ENCODE data around the gene PTTG1. TPM values are rescaled to one million over a fixed set of nuclear protein-coding genes. Genes with fewer than 3 reads are reported as not detected.

PTTG1 gene
- total and polyA plus RNA-seq, 9 of the 15 experiments (the other 6 are each of a cell fraction or from before 2014, with no cell fraction given) = 193 to 1,088 (median 349) TPM

DNA sequence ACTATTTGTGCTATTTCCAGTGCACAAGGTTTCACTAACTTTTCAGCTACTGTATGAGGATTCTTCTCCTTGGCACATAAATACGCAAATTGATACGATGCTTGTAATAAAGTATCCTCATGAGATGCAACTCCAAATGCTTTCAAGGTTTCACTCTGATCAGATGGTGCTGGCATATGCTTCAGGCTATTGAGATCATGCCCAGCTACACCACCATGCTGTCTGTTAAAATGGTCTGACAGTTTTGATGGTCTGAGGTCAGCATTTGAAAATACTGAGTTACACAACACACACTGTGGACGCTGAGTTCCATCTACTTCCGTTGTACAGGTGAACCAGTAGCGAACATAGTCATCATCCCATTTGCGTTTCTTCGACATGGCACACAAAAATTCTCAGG is 26.5 kb upstream of the PTTG1 start (continued):
- no peak for TF ChIP-seq POLR3A (IDR thresholded peaks at IDR 0.05; ENCODE audit: borderline replicate concordance, extremely low read depth, insufficient read depth, insufficient read length)
- TF ChIP-seq, protein P1, sequence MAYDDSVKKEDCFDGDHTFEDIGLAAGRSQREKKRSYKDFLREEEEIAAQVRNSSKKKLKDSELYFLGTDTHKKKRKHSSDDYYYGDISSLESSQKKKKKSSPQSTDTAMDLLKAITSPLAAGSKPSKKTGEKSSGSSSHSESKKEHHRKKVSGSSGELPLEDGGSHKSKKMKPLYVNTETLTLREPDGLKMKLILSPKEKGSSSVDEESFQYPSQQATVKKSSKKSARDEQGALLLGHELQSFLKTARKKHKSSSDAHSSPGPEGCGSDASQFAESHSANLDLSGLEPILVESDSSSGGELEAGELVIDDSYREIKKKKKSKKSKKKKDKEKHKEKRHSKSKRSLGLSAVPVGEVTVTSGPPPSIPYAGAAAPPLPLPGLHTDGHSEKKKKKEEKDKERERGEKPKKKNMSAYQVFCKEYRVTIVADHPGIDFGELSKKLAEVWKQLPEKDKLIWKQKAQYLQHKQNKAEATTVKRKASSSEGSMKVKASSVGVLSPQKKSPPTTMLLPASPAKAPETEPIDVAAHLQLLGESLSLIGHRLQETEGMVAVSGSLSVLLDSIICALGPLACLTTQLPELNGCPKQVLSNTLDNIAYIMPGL (CRISPR knock-in tag; IDR thresholded peaks at IDR 0.05) = no peak
- no peak for TF ChIP-seq TAF1 (IDR thresholded peaks at IDR 0.05; ENCODE audit: control insufficient read depth, extremely low read depth, insufficient read depth, low read length, severe bottlenecking)
- no peak for TF ChIP-seq ZNF583 (CRISPR knock-in tag; IDR thresholded peaks at IDR 0.05)
- no peak for TF ChIP-seq ZBTB9 (CRISPR knock-in tag; IDR thresholded peaks at IDR 0.05)
- TF ChIP-seq CC2D1A (IDR thresholded peaks at IDR 0.05) = no peak

DNA sequence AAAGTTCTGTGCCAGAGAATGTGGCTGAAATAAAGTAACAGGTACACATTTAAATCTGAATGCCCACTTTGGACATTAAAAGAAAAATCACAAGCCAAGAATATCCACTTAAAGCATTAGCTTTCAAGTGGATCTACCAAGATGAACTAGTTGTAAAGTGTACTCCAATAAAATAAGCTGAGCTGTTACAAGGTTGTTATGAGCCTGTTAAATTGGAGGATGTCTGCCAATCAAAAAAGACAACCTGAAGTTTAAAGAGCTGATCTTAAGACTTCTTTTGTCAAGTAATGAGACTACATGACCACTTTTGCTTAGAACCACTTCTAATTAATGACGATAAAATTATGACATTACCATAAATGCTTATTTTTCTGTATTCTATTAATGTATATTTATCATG is 24.2 kb upstream of the PTTG1 start:
- Histone ChIP-seq H3K27ac (ENCODE audit: extremely low read depth, low read depth, low read length) (no peak overlapping the region), H4K20me1 (replicated peaks; ENCODE audit: control insufficient read depth, insufficient read depth, low read length) (no peaks in the 10 kb centered on the region), H3K9ac (ENCODE audit: insufficient read depth in 1 of 2, low read depth in 2 of 2, low read length in 2 of 2) (no peak overlapping the region), H3K4me3 (no peak overlapping the region), H3K36me3 (ENCODE audit: control insufficient read depth, insufficient read depth, low read length) (peaks cover 16% of the 10 kb centered on the region), H3K27me3 (ENCODE audit: control insufficient read depth in 2 of 2, insufficient read depth in 2 of 2, low read length in 2 of 2) (no peaks in the 10 kb centered on the region), H3K4me1 (replicated peaks in 1 of 2; ENCODE audit: control insufficient read depth in 2 of 2, insufficient read depth in 2 of 2, low read length in 2 of 2) (no peaks in the 10 kb centered on the region; a peak in 1 of 5 replicates), H3K9me1 (ENCODE audit: control insufficient read depth, insufficient read depth, low read length) (no peaks in the 10 kb centered on the region), H2AFZ (ENCODE audit: low read depth, low read length) (no peak overlapping the region), H3K9me3 (replicated peaks; ENCODE audit: control insufficient read depth, insufficient read depth, low read depth, low read length) (no peaks in the 10 kb centered on the region), H3K4me2 (ENCODE audit: insufficient read depth, low read length) (no peak overlapping the region), H3K79me2 (ENCODE audit: control insufficient read depth, insufficient read depth, low read length) (peaks cover 11% of the 10 kb centered on the region)
- FAIRE-seq = no peak
- no peak for DNase-seq (ENCODE audit: extremely low read depth in 1 of 4, low spot score in 3 of 4)
- no peak for ATAC-seq
- WGBS (ENCODE audit: insufficient coverage, low coverage, missing lambda C conversion rate) = 60% methylated on average over 1 of the region's 1 CpG
- no TSS peak for BruUV-seq (replicated peaks)
- ChIA-PET POLR2A (interaction anchor here (1.2 kb wide), 1 partner anchor 21 kb away, joined by 4 read pairs; the partner anchor contains the start of gene SLU7), CTCF (ENCODE audit: low intra/inter-chr PET ratio) (no interaction called here)
- in situ Hi-C loops (cut with MboI) (no loop called here), intact Hi-C loops (cut with micrococcal nuclease) (no loop called here)
- TF ChIP-seq ZNF165 (CRISPR knock-in tag; IDR thresholded peaks at IDR 0.05; ENCODE audit: borderline replicate concordance) (no peak), KAT7 (CRISPR knock-in tag; IDR thresholded peaks at IDR 0.05; ENCODE audit: borderline replicate concordance) (no peak), SREBF1 (IDR thresholded peaks at IDR 0.05; ENCODE audit: borderline replicate concordance, low read depth, low read length) (no peak), NELFE (IDR thresholded peaks at IDR 0.05; ENCODE audit: insufficient read depth, insufficient read length) (no peak), GABPB1 (CRISPR knock-in tag; IDR thresholded peaks at IDR 0.05) (no peak), ZFPM2 (CRISPR knock-in tag; IDR thresholded peaks at IDR 0.05) (no peak), HNRNPUL1 (IDR thresholded peaks at IDR 0.05; ENCODE audit: low read length) (no peak), ZNF507 (tag; conservative IDR thresholded peaks at IDR 0.05) (no peak)
- TF ChIP-seq, protein P2, sequence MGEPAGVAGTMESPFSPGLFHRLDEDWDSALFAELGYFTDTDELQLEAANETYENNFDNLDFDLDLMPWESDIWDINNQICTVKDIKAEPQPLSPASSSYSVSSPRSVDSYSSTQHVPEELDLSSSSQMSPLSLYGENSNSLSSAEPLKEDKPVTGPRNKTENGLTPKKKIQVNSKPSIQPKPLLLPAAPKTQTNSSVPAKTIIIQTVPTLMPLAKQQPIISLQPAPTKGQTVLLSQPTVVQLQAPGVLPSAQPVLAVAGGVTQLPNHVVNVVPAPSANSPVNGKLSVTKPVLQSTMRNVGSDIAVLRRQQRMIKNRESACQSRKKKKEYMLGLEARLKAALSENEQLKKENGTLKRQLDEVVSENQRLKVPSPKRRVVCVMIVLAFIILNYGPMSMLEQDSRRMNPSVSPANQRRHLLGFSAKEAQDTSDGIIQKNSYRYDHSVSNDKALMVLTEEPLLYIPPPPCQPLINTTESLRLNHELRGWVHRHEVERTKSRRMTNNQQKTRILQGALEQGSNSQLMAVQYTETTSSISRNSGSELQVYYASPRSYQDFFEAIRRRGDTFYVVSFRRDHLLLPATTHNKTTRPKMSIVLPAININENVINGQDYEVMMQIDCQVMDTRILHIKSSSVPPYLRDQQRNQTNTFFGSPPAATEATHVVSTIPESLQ (CRISPR knock-in tag; IDR thresholded peaks at IDR 0.05) = no peak

Measured in K562 (cell line).